SK-N-SH (cell line): ENCODE data around the gene TMEM50B.

ENCODE experiments used
- GABPA ChIP-seq: IDR thresholded peaks from 2 replicates; pipeline ENCODE4 v1.4.0; 2012; ENCODE audit warnings: low read depth, mild to moderate bottlenecking
- GATA2 ChIP-seq: sonication (generic); formaldehyde crosslinking; IDR thresholded peaks from 2 replicates; pipeline ENCODE4 v1.5.0; 2020; ENCODE audit warnings: mild to moderate bottlenecking, missing genetic modification reagents
- JUND ChIP-seq: IDR thresholded peaks from 2 replicates; pipeline ENCODE4 v1.4.0; 2012
- MEF2A ChIP-seq: IDR thresholded peaks from 2 replicates; pipeline ENCODE4 v1.4.0; 2012; ENCODE audit warnings: low read depth, borderline replicate concordance
- MXI1 ChIP-seq: IDR thresholded peaks from 2 replicates; pipeline ENCODE4 v1.6.1; 2012; ENCODE audit warnings: mild to moderate bottlenecking, low read depth, low read length, improper control_type of control experiment
- NRF1 ChIP-seq: IDR thresholded peaks from 2 replicates; pipeline ENCODE4 v1.6.1; 2012; ENCODE audit warnings: low read depth, mild to moderate bottlenecking, low read length
- POLR2AphosphoS5 ChIP-seq: IDR thresholded peaks from 2 replicates; pipeline ENCODE4 v1.6.1; 2012; ENCODE audit warnings: low read depth, low read length
- RAD21 ChIP-seq: IDR thresholded peaks from 2 replicates; pipeline ENCODE4 v1.6.1; 2012; ENCODE audit warnings: mild to moderate bottlenecking, low read length
- SIN3A ChIP-seq: IDR thresholded peaks from 2 replicates; pipeline ENCODE4 v1.6.1; 2012; ENCODE audit warnings: low read depth, mild to moderate bottlenecking, low read length, moderate library complexity, borderline replicate concordance
- TEAD4 ChIP-seq: IDR thresholded peaks from 2 replicates; pipeline ENCODE4 v1.4.0; 2012; ENCODE audit warnings: mild to moderate bottlenecking, borderline replicate concordance; ENCODE audit not compliant: insufficient read depth
- TF ChIP-seq, protein P1 (sequence below): fragments of 200-600 bp; sonication (generic); IDR thresholded peaks from 2 replicates; pipeline ENCODE4 v1.6.1; 2017; ENCODE audit warnings: antibody characterized with exemption, mild to moderate bottlenecking, moderate library complexity
- TF ChIP-seq, protein P2 (sequence below): IDR thresholded peaks from 2 replicates; pipeline ENCODE4 v1.6.1; 2012; ENCODE audit warnings: mild to moderate bottlenecking, low read depth, low read length, moderate library complexity
- TF ChIP-seq, protein P3 (sequence below): IDR thresholded peaks from 2 replicates; pipeline ENCODE4 v1.4.0; 2012; ENCODE audit warnings: low read depth

DNA sequence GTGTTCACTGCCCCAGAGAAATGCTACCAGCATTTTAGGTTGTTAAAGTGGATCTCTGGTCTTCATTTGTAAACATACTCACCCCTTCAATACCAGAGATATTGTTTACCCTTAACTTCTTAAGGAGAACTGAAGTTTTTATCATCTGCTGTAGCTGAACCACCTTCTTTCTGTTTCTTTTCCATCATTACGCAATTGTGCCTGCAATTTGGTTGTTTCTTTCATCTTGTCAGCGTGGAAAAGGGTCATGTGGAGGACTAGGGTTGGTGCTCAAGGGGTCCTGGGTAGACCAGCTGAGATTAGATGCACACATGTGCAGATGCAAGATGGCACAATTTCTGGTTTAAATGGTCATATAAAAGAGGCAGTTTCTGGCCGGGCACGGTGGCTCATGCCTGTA, 39.1 kb upstream of the TMEM50B start:
- TF ChIP-seq, protein P1, sequence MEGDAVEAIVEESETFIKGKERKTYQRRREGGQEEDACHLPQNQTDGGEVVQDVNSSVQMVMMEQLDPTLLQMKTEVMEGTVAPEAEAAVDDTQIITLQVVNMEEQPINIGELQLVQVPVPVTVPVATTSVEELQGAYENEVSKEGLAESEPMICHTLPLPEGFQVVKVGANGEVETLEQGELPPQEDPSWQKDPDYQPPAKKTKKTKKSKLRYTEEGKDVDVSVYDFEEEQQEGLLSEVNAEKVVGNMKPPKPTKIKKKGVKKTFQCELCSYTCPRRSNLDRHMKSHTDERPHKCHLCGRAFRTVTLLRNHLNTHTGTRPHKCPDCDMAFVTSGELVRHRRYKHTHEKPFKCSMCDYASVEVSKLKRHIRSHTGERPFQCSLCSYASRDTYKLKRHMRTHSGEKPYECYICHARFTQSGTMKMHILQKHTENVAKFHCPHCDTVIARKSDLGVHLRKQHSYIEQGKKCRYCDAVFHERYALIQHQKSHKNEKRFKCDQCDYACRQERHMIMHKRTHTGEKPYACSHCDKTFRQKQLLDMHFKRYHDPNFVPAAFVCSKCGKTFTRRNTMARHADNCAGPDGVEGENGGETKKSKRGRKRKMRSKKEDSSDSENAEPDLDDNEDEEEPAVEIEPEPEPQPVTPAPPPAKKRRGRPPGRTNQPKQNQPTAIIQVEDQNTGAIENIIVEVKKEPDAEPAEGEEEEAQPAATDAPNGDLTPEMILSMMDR = no peak
- TF ChIP-seq, protein P2, sequence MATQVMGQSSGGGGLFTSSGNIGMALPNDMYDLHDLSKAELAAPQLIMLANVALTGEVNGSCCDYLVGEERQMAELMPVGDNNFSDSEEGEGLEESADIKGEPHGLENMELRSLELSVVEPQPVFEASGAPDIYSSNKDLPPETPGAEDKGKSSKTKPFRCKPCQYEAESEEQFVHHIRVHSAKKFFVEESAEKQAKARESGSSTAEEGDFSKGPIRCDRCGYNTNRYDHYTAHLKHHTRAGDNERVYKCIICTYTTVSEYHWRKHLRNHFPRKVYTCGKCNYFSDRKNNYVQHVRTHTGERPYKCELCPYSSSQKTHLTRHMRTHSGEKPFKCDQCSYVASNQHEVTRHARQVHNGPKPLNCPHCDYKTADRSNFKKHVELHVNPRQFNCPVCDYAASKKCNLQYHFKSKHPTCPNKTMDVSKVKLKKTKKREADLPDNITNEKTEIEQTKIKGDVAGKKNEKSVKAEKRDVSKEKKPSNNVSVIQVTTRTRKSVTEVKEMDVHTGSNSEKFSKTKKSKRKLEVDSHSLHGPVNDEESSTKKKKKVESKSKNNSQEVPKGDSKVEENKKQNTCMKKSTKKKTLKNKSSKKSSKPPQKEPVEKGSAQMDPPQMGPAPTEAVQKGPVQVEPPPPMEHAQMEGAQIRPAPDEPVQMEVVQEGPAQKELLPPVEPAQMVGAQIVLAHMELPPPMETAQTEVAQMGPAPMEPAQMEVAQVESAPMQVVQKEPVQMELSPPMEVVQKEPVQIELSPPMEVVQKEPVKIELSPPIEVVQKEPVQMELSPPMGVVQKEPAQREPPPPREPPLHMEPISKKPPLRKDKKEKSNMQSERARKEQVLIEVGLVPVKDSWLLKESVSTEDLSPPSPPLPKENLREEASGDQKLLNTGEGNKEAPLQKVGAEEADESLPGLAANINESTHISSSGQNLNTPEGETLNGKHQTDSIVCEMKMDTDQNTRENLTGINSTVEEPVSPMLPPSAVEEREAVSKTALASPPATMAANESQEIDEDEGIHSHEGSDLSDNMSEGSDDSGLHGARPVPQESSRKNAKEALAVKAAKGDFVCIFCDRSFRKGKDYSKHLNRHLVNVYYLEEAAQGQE = no peak
- TF ChIP-seq GATA2 (CRISPR knock-in tag) (no peak), MXI1 (no peak), MEF2A (no peak), SIN3A (no peak), GABPA (no peak), POLR2AphosphoS5 (no peak), JUND (no peak), NRF1 (no peak), TEAD4 (no peak), RAD21 (no peak)
- TF ChIP-seq, protein P3, sequence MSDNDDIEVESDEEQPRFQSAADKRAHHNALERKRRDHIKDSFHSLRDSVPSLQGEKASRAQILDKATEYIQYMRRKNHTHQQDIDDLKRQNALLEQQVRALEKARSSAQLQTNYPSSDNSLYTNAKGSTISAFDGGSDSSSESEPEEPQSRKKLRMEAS = no peak
